ENCODE results near the gene PEX7. TPM values are rescaled to one million over a fixed set of nuclear protein-coding genes. Genes with fewer than 3 reads are reported as not detected.
"Not testable (repeated sequence)": the region's sequence is repeated elsewhere in the genome, so short reads cannot be mapped to it uniquely, and the experiment has no call there.

PEX7 gene
- total RNA-seq, 6 experiments from 2014 or later = 4.8 to 8.7 (median 5.2) TPM

GRCh38 chr6:136863752-136864151 is 41.4 kb downstream of the PEX7 start:
- Histone ChIP-seq H3K9me3 (no peaks in the 10 kb centered on the region), H3K27me3 (no peaks in the 10 kb centered on the region), H3K36me3 (no peaks in the 10 kb centered on the region), H3K4me1 (peaks cover 0 to 4% (median 0%) of the 10 kb centered on the region in 4 donors), H3K4me3 (no peak overlapping the region), H3K27ac (no peak overlapping the region)
- 100% methylated on average over 4 of the region's 5 CpGs for WGBS (ENCODE audit: insufficient coverage, low coverage, low lambda C conversion rate, missing lambda C conversion rate)
- TF ChIP-seq CTCF (IDR thresholded peaks at IDR 0.05) (no peak), POLR2A (IDR thresholded peaks at IDR 0.05) (no peak)
- DNase-seq (no peak), ATAC-seq (no peak)
- intact Hi-C loops (cut with DNase I) = no loop called here

DNA sequence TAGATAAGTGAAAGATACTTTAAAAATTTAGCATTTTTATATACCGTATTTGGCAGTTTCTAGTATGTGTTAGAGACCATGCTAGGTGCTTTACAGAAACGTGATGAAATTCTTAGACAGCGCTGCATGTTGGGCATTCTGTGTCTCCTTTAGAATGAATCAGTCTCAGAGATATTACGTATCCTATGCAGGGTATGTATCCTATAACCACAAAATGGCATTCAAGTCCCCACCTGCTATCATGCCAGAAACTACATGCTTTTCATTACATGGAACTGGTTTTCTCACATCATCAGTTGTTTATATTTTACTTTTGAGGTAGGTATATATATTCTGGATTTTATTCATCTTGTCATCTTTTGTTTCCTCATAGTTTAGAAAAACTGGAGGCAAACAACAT is 42.3 kb downstream of the PEX7 start:
- H3K27ac ChIP-seq = no peak overlapping the region
- no peaks in the 10 kb centered on the region for H3K9me3 ChIP-seq
- TF ChIP-seq POLR2A (IDR thresholded peaks at IDR 0.05) (no peak), CTCF (IDR thresholded peaks at IDR 0.05) (no peak)
- peaks cover 0 to 4% (median 0%) of the 10 kb centered on the region in 4 donors for H3K4me1 ChIP-seq
- WGBS (ENCODE audit: insufficient coverage, low coverage, low lambda C conversion rate, missing lambda C conversion rate) = 100% methylated on average over 3 of the region's 4 CpGs
- no peak overlapping the region for H3K4me3 ChIP-seq
- H3K36me3 ChIP-seq = no peaks in the 10 kb centered on the region
- ATAC-seq (no peak), DNase-seq (no peak)
- no peaks in the 10 kb centered on the region for H3K27me3 ChIP-seq
- intact Hi-C loops (cut with DNase I) = no loop called here

- TF ChIP-seq POLR2A (IDR thresholded peaks at IDR 0.05) = no peak
- TF ChIP-seq CTCF (IDR thresholded peaks at IDR 0.05) = no peak
- Histone ChIP-seq H3K36me3 (no peaks in the 10 kb centered on the region), H3K27me3 (no peaks in the 10 kb centered on the region), H3K9me3 (no peaks in the 10 kb centered on the region), H3K4me3 (no peak overlapping the region), H3K27ac (no peak overlapping the region), H3K4me1 (peaks cover 0 to 4% (median 0%) of the 10 kb centered on the region in 4 donors)
- ATAC-seq (no peak), DNase-seq (no peak)
- intact Hi-C loops (cut with DNase I) = no loop called here
- WGBS (ENCODE audit: insufficient coverage, low coverage, low lambda C conversion rate, missing lambda C conversion rate) = 74% methylated on average over 4 of the region's 4 CpGs
Observed at GRCh38 chr6:136866872-136867416, 44.6 kb downstream of the PEX7 start.

GRCh38 chr6:136869451-136869850 is 47.1 kb downstream of the PEX7 start:
- WGBS (ENCODE audit: insufficient coverage, low coverage, low lambda C conversion rate, missing lambda C conversion rate) = 100% methylated on average over 2 of the region's 2 CpGs
- no peak for TF ChIP-seq CTCF (IDR thresholded peaks at IDR 0.05)
- no peak for TF ChIP-seq POLR2A (IDR thresholded peaks at IDR 0.05)
- intact Hi-C loops (cut with DNase I) = no loop called here
- ATAC-seq (no peak), DNase-seq (no peak)
- Histone ChIP-seq H3K36me3 (no peaks in the 10 kb centered on the region), H3K4me3 (no peak overlapping the region), H3K27ac (no peak overlapping the region), H3K9me3 (peaks cover 0 to 11% (median 2%) of the 10 kb centered on the region in 4 donors), H3K27me3 (no peaks in the 10 kb centered on the region), H3K4me1 (peaks cover 0 to 4% (median 0%) of the 10 kb centered on the region in 4 donors)

- TF ChIP-seq POLR2A (IDR thresholded peaks at IDR 0.05) (no peak), CTCF (IDR thresholded peaks at IDR 0.05) (no peak)
- 92% methylated on average over 3 of the region's 3 CpGs for whole genome bisulfite sequencing (ENCODE audit: insufficient coverage, low coverage, low lambda C conversion rate, missing lambda C conversion rate)
- intact Hi-C loops (cut with DNase I) = no loop called here
- ATAC-seq (no peak), DNase-seq (no peak)
- H3K36me3 ChIP-seq = no peaks in the 10 kb centered on the region
- no peaks in the 10 kb centered on the region for H3K4me1 ChIP-seq
- peaks cover 0 to 11% (median 2%) of the 10 kb centered on the region in 4 donors for H3K9me3 ChIP-seq
- H3K27ac ChIP-seq = no peak overlapping the region
- no peaks in the 10 kb centered on the region for H3K27me3 ChIP-seq
- no peak overlapping the region for H3K4me3 ChIP-seq
Observed at GRCh38 chr6:136873748-136874147, 51.4 kb downstream of the PEX7 start.

GRCh38 chr6:136876469-136876868 is 54.1 kb downstream of the PEX7 start:
- H3K27ac ChIP-seq; H3K27me3 ChIP-seq; H3K4me1 ChIP-seq; H3K4me3 ChIP-seq; H3K36me3 ChIP-seq; ATAC-seq; DNase-seq; intact Hi-C loops (cut with DNase I): not testable (repeated sequence)
- WGBS (ENCODE audit: insufficient coverage, low coverage, low lambda C conversion rate, missing lambda C conversion rate) = 92% methylated on average over 4 of the region's 4 CpGs
- peaks cover 0 to 11% (median 2%) of the 10 kb centered on the region in 4 donors for H3K9me3 ChIP-seq
